Measurements from ENCODE around the gene CRTAC1.

CRTAC1 gene

DNA sequence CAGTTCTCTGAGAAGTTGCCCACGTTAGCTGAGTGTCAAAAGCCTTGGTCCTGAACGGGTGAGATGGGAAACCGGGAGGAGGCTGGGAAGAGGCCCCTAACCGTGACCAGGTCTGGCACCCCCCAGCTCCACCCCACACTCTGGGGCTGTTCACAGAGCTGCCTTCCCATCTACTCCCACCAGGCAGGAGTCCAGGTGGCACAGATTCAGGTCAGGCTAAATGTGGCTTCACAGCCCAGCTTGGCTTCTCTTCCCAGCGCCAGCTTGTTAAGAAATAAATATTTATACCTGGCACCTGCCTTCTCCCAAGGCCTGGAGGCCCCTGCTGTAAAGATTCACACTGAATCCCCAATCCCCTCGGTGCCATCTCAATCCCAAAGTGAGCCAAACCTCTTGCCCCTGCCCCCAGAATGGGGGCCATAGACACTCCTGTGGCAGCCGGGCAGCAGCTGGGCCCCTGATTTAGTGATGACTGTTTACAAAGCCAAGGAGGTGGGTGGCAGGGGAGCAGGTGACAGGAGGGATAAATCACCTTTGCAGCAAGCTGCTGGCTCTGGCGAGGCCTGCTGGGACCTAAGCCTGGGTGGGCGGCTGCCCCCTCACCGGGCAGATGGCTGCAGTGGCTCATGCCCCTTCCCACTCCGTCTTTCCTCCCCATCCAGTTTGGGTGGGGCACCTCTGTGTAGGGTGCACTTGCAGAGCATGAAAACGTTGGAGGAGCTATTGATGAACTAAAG, 108.2 kb downstream of the CRTAC1 start:
- H3K4me3 ChIP-seq (ENCODE audit: low read depth, low read length): no peak overlapping the region
- no peak for DNase-seq (ENCODE audit: low read depth)
- TF ChIP-seq, protein P1, sequence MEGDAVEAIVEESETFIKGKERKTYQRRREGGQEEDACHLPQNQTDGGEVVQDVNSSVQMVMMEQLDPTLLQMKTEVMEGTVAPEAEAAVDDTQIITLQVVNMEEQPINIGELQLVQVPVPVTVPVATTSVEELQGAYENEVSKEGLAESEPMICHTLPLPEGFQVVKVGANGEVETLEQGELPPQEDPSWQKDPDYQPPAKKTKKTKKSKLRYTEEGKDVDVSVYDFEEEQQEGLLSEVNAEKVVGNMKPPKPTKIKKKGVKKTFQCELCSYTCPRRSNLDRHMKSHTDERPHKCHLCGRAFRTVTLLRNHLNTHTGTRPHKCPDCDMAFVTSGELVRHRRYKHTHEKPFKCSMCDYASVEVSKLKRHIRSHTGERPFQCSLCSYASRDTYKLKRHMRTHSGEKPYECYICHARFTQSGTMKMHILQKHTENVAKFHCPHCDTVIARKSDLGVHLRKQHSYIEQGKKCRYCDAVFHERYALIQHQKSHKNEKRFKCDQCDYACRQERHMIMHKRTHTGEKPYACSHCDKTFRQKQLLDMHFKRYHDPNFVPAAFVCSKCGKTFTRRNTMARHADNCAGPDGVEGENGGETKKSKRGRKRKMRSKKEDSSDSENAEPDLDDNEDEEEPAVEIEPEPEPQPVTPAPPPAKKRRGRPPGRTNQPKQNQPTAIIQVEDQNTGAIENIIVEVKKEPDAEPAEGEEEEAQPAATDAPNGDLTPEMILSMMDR (IDR thresholded peaks at IDR 0.05; ENCODE audit: insufficient read depth, low read depth, low read length, missing control alignments): no peak

DNA sequence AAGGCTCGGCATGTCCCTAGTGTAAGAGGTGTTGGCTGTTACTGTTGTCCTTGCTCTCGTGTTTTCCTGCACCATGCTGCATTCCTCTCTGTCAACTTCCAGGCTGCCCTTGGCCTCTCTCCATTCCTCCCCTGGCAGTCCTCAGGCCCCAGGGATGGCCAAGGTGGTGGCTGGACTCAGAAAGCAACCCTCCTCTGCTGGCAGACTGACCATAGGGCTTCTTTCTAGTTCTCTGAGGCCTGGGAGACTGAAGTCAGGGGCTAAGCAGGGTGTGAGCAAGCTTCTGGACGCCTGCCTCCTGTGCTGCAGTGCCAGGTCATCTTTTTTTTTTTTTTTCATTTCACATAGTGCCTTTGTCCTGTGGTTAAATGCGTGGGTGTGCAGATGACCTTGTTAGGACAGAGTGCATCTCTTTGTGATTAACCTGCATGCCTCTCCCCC, 108.8 kb downstream of the CRTAC1 start:
- DNase-seq (ENCODE audit: low read depth): no peak
- no peak overlapping the region for H3K4me3 ChIP-seq (ENCODE audit: low read depth, low read length)
- TF ChIP-seq, protein P1 (IDR thresholded peaks at IDR 0.05; ENCODE audit: insufficient read depth, low read depth, low read length, missing control alignments): no peak

DNA sequence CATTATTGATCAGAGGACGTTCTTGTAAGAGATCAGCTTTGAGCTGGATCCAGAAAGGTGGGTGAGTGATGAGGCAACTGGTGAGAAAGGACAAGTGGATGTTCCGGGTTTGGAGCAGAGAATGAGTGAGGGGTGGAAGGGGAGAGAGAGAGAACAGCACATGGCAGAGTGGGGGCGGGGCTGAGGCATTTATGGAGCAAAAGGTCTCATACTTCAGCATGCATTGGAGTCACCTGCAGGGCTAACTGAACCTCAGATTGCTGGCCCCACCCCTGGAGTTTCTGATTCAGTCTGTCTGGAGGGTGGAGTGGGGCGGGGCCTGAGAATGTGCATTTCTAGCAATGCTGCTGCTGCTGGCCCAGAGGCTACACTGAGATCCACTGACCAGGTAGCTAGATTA, 109.6 kb downstream of the CRTAC1 start:
- TF ChIP-seq, protein P1 (IDR thresholded peaks at IDR 0.05; ENCODE audit: insufficient read depth, low read depth, low read length, missing control alignments): no peak
- DNase-seq (ENCODE audit: low read depth): no peak
- H3K4me3 ChIP-seq (ENCODE audit: low read depth, low read length): no peak overlapping the region

DNA sequence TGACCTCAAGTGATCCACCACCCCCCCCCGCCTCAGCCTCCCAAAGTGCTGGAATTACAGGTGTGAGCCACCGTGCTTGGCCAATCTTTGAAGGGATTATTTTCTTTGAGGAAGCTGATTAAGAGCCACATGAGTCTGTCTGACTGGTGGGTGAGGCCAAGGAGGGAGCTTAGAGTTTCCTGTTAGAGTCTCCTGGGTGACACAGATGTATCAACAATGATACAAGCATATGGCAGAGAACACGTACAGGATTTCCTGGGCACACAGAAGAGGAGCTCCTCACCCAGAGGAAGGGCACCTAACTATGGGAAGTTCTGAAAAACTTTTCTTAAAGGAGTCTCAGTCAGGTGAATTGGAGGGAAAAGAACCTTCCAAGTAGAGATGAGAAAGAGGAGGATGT, 111.4 kb downstream of the CRTAC1 start:
- H3K4me3 ChIP-seq (ENCODE audit: low read depth, low read length): no peak overlapping the region
- TF ChIP-seq, protein P1 (IDR thresholded peaks at IDR 0.05; ENCODE audit: insufficient read depth, low read depth, low read length, missing control alignments): no peak
- DNase-seq (ENCODE audit: low read depth): no peak

DNA sequence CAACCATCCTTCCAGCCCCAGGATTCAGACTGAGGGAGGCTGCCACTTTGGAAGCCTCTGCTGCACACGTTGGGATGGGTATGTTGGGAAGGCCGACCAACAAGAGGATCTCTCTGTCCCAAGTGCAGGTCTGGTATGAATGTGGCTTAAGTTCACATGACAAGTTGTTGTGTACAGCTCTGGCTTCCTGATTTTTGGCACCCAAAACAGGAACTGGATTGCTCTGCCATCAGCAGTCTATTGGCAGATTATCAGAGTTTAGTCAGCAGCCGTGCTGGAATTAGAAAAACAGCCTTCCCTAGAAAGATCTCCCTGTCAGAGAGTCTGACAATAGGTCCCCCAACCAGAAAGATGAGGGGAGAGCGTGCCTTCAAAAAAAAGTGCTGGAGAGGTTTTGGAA, 113.8 kb downstream of the CRTAC1 start:
- TF ChIP-seq, protein P1 (IDR thresholded peaks at IDR 0.05; ENCODE audit: insufficient read depth, low read depth, low read length, missing control alignments): no peak
- no peak overlapping the region for H3K4me3 ChIP-seq (ENCODE audit: low read depth, low read length)

DNA sequence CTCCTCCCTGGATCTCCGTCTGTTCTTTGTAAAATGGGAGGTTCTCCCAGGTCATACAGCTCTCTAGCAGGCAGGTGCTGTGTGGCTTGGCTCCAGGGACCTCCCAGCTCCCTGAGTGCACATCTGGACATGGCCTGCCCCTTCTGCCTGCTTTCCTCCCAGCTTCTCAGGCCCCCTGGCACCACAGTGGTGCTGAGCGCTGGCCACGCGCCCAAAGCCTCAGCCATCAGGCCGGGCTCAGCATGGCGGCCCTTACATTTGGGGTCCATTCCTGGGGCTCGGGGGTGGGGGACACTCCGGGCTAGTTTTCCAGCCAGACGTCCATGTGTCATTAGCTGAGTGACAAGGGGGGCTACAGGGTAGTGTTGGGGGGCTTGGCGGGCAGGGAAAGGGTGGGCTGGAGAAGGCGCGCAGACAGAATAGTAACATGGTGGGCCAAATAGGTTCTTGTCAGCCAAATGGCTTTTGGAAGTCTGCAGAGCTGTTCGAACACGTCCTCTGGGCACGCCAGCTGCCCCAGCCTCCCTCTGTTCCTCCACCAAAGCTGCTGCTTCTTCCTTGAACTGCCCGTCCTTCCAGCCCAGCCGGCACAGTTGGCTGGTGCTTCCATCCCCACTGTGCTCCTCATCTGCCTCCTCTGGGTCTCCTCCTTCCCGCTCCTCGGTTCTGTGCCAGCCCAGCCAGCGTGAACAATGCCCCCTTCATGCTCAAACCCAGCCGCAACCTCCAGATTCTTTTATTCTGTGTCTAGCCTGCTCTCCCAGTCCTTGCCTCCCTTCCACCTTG, 114.9 kb downstream of the CRTAC1 start:
- TF ChIP-seq, protein P1 (IDR thresholded peaks at IDR 0.05; ENCODE audit: insufficient read depth, low read depth, low read length, missing control alignments): no peak
- H3K4me3 ChIP-seq (ENCODE audit: low read depth, low read length): no peak overlapping the region
- no peak for DNase-seq (ENCODE audit: low read depth)

More for the DNA sequence above, 113.8 kb downstream of the CRTAC1 start:
- no peak for DNase-seq (ENCODE audit: low read depth)
